H1 (cell line): ENCODE data around the gene TSEN54. TPM values are rescaled to one million over a fixed set of nuclear protein-coding genes. Genes with fewer than 3 reads are reported as not detected.

Experiments used
- CBX5 ChIP-seq: fragments of 300-800, 300-1000 bp; sonication (generic); IDR thresholded peaks from 2 replicates; pipeline ENCODE4 v1.7.1; 2016; ENCODE audit warnings: antibody characterized with exemption, low read length, low read depth
- RNF2 ChIP-seq: fragments of 200-900, 300-1000 bp; sonication (generic); IDR thresholded peaks from 2 replicates; pipeline ENCODE4 v1.7.1; 2016; ENCODE audit warnings: borderline replicate concordance, low read depth, mild to moderate bottlenecking, antibody characterized with exemption, low read length; ENCODE audit not compliant: poor library complexity, severe bottlenecking; ENCODE audit errors: missing control alignments
- polyA plus RNA-seq, 7 experiments: library from polyadenylated mRNA; depleted of rRNA in 3 of 7; stranded (reverse) in 5 of 7; unstranded in 2 of 7; fragments of >200 nt in 5 of 7; fragments of 200-250 nt in 2 of 7; gene quantifications; 1 replicate in 5 of 7; 2 replicates in 1 of 7; 4 replicates in 1 of 7; pipeline versions ENCODE4 v1.2.1 to v1.2.3, GENCODE V29; 2011 to 2013; ENCODE audit warnings: missing spikeins in 2 of 7, mixed read lengths in 2 of 7
- total RNA-seq: library from RNA; stranded (reverse); fragmentation: NEBNext Ultra II Directional; extraction: Animal tissue kit (Norgen Biotek cat#: 25700); gene quantifications from 2 replicates; pipeline ENCODE4 v1.2.1, GENCODE V29; 2021

Gene TSEN54
- total and polyA plus RNA-seq, 2 of the 8 experiments (the other 6 are each of a cell fraction or from before 2014, with no cell fraction given) = 43.6 to 60.3 TPM

GRCh38 chr17:75513641-75514000, 2.7 kb upstream of the TSEN54 start (continued):
- TF ChIP-seq RNF2 (no peak), CBX5 (no peak)
- TF ChIP-seq, all 59 proteins: peak for 0
